ENCODE results near the gene ZNF66.
"Not testable (repeated sequence)": the region's sequence is repeated elsewhere in the genome, so short reads cannot be mapped to it uniquely, and the experiment has no call there.

ZNF66 gene

GRCh38 chr19:20787786-20788185 is 11.7 kb downstream of the ZNF66 start:
- H3K23ac ChIP-seq (ENCODE audit: low read depth, low read length, poor library complexity) = no peak overlapping the region
- H2BK15ac ChIP-seq (ENCODE audit: low read length) = no peak overlapping the region
- no peak overlapping the region for H2BK120ac ChIP-seq (ENCODE audit: low read depth, low read length)
- no peaks in the 10 kb centered on the region for H3K27me3 ChIP-seq (ENCODE audit: control insufficient read depth in 3 of 3, insufficient read depth in 3 of 3, low read depth in 1 of 3, low read length in 3 of 3)
- H3K14ac ChIP-seq (ENCODE audit: low read length) = no peak overlapping the region
- H3K9me3 ChIP-seq (replicated peaks in 1 of 2; ENCODE audit: control insufficient read depth in 2 of 2, insufficient read depth in 1 of 2, low read depth in 1 of 2, low read length in 2 of 2) = peaks cover 5 to 92% of the 10 kb centered on the region in 2 donors
- no peak overlapping the region for H2AK5ac ChIP-seq (ENCODE audit: low read depth, low read length)
- no peak overlapping the region for H3K9ac ChIP-seq (ENCODE audit: low read depth, low read length, poor library complexity)
- no peak overlapping the region for H2BK5ac ChIP-seq (ENCODE audit: low read length)
- H3K4me2 ChIP-seq (ENCODE audit: insufficient read depth, low read length, poor library complexity, severe bottlenecking) = no peak overlapping the region
- no peak overlapping the region for H2AFZ ChIP-seq (ENCODE audit: low read length)
- DNase-seq (ENCODE audit: low spot score) = no peak
- no peak overlapping the region for H4K8ac ChIP-seq (ENCODE audit: low read depth, low read length)
- no peak overlapping the region for H4K91ac ChIP-seq (ENCODE audit: low read depth, low read length, poor library complexity)
- H3K4me1 ChIP-seq (ENCODE audit: control insufficient read depth in 2 of 2, insufficient read depth in 1 of 2, low read depth in 1 of 2, low read length in 2 of 2) = no peaks in the 10 kb centered on the region
- H3K79me1 ChIP-seq (ENCODE audit: low read depth, low read length) = peaks cover 4% of the 10 kb centered on the region
- H3K27ac ChIP-seq (replicated peaks; ENCODE audit: low read length) = no peak overlapping the region
- H3K36me3 ChIP-seq (replicated peaks in 1 of 2; ENCODE audit: control insufficient read depth in 2 of 2, insufficient read depth in 2 of 2, low read length in 2 of 2) = peaks cover 11 to 79% of the 10 kb centered on the region in 2 donors
- H3K18ac ChIP-seq (ENCODE audit: low read length) = no peak overlapping the region
- H3K4ac ChIP-seq (ENCODE audit: low read length) = no peak overlapping the region
- no peak overlapping the region for H2BK12ac ChIP-seq (ENCODE audit: low read length)
- no peak overlapping the region for H3K4me3 ChIP-seq (ENCODE audit: low read length in 2 of 2)

DNA sequence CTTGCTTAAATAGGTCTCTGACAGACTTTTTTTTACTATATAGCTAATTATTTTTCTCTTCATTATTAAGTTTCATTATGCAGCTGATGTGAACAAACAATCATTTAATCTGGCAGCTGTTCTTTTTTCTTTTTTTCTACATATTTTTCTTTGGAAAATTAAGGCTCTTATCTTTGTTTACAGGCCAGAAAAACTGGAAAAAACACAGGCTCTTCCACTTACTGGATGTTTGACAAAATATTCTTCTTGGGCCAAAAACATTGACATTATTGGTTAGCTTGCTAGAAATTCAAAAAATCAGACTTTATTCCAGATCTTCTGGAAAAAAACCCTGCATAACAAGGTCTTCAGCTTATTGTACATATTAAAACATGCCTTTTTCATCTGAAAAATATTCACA is 15.7 kb downstream of the ZNF66 start:
- H4K91ac ChIP-seq (ENCODE audit: low read depth, low read length, poor library complexity) = no peak overlapping the region
- H3K9ac ChIP-seq (ENCODE audit: low read depth, low read length, poor library complexity) = no peak overlapping the region
- H2BK5ac ChIP-seq (ENCODE audit: low read length) = no peak overlapping the region
- H2BK12ac ChIP-seq (ENCODE audit: low read length) = no peak overlapping the region
- no peak overlapping the region for H3K27ac ChIP-seq (replicated peaks; ENCODE audit: low read length)
- no peak overlapping the region for H2AFZ ChIP-seq (ENCODE audit: low read length)
- H3K4ac ChIP-seq (ENCODE audit: low read length) = no peak overlapping the region
- no peak overlapping the region for H3K4me3 ChIP-seq (ENCODE audit: low read length in 2 of 2)
- H3K79me1 ChIP-seq (ENCODE audit: low read depth, low read length) = peaks cover 1% of the 10 kb centered on the region
- peaks cover 10 to 95% of the 10 kb centered on the region in 2 donors for H3K9me3 ChIP-seq (replicated peaks in 1 of 2; ENCODE audit: control insufficient read depth in 2 of 2, insufficient read depth in 1 of 2, low read depth in 1 of 2, low read length in 2 of 2)
- no peak overlapping the region for H2BK120ac ChIP-seq (ENCODE audit: low read depth, low read length)
- H3K23ac ChIP-seq (ENCODE audit: low read depth, low read length, poor library complexity) = no peak overlapping the region
- no peak overlapping the region for H3K18ac ChIP-seq (ENCODE audit: low read length)
- no peaks in the 10 kb centered on the region for H3K27me3 ChIP-seq (ENCODE audit: control insufficient read depth in 3 of 3, insufficient read depth in 3 of 3, low read depth in 1 of 3, low read length in 3 of 3)
- H2BK15ac ChIP-seq (ENCODE audit: low read length) = no peak overlapping the region
- no peak overlapping the region for H4K8ac ChIP-seq (ENCODE audit: low read depth, low read length)
- H3K14ac ChIP-seq (ENCODE audit: low read length) = no peak overlapping the region
- no peak overlapping the region for H3K4me2 ChIP-seq (ENCODE audit: insufficient read depth, low read length, poor library complexity, severe bottlenecking)
- no peaks in the 10 kb centered on the region for H3K4me1 ChIP-seq (ENCODE audit: control insufficient read depth in 2 of 2, insufficient read depth in 1 of 2, low read depth in 1 of 2, low read length in 2 of 2)
- DNase-seq (ENCODE audit: low spot score) = no peak
- H3K36me3 ChIP-seq (replicated peaks in 1 of 2; ENCODE audit: control insufficient read depth in 2 of 2, insufficient read depth in 2 of 2, low read length in 2 of 2) = peaks cover 19 to 84% of the 10 kb centered on the region in 2 donors
- H2AK5ac ChIP-seq (ENCODE audit: low read depth, low read length) = no peak overlapping the region

DNA sequence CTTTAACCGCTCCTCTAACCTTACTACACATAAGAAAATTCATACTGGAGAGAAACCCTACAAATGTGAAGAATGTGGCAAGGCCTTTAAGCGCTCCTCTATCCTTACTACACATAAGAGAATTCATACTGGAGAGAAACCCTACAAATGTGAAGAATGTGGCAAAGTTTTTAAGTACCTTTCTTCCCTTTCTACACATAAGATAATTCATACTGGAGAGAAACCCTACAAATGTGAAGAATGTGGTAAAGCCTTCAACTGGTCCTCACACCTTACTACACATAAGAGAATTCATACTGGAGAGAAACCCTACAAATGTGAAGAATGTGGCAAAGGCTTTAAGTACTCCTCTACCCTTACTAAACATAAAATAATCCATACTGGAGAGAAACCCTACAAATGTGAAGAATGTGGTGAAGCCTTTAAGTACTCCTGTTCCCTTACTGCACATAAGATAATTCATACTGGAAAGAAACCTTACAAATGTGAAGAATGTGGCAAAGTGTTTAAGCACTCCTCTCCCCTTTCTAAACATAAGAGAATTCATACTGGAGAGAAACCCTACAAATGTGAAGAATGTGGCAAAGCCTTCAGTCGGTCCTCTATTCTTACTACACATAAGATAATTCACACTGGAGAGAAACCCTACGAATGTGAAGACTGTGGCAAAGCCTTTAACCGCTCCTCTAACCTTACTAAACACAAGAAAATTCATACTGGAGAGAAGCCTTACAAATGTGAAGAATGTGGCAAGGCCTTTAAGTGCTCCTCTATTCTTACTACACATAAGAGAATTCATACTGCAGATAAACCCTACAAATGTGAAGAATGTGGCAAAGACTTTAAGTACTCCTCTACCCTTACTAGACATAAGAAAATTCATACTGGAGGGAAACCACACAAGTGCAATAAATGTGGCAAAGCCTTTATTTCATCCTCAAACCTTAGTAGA is 30.5 kb downstream of the ZNF66 start:
- not testable (repeated sequence) for H3K27ac ChIP-seq (replicated peaks; ENCODE audit: low read length); H3K79me1 ChIP-seq (ENCODE audit: low read depth, low read length); H3K4me2 ChIP-seq (ENCODE audit: insufficient read depth, low read length, poor library complexity, severe bottlenecking); H3K9ac ChIP-seq (ENCODE audit: low read depth, low read length, poor library complexity); H3K18ac ChIP-seq (ENCODE audit: low read length); H3K14ac ChIP-seq (ENCODE audit: low read length); H2BK12ac ChIP-seq (ENCODE audit: low read length); H3K23ac ChIP-seq (ENCODE audit: low read depth, low read length, poor library complexity); H2BK120ac ChIP-seq (ENCODE audit: low read depth, low read length); H2BK5ac ChIP-seq (ENCODE audit: low read length); H3K27me3 ChIP-seq (ENCODE audit: control insufficient read depth in 3 of 3, insufficient read depth in 3 of 3, low read depth in 1 of 3, low read length in 3 of 3); H3K4ac ChIP-seq (ENCODE audit: low read length); H2AK5ac ChIP-seq (ENCODE audit: low read depth, low read length); DNase-seq (ENCODE audit: low spot score); H4K91ac ChIP-seq (ENCODE audit: low read depth, low read length, poor library complexity); H2AFZ ChIP-seq (ENCODE audit: low read length); H3K4me1 ChIP-seq (ENCODE audit: control insufficient read depth in 2 of 2, insufficient read depth in 1 of 2, low read depth in 1 of 2, low read length in 2 of 2); H4K8ac ChIP-seq (ENCODE audit: low read depth, low read length); H3K4me3 ChIP-seq (ENCODE audit: low read length in 2 of 2); H2BK15ac ChIP-seq (ENCODE audit: low read length)
- H3K36me3 ChIP-seq (replicated peaks in 1 of 2; ENCODE audit: control insufficient read depth in 2 of 2, insufficient read depth in 2 of 2, low read length in 2 of 2) = peaks cover 4 to 45% of the 10 kb centered on the region in 2 donors
- peaks cover 13 to 65% of the 10 kb centered on the region in 2 donors for H3K9me3 ChIP-seq (replicated peaks in 1 of 2; ENCODE audit: control insufficient read depth in 2 of 2, insufficient read depth in 1 of 2, low read depth in 1 of 2, low read length in 2 of 2)
- WGBS, 2 donors (ENCODE audit: extremely low coverage in 2 of 2, insufficient read length in 2 of 2, insufficient replicate concordance in 1 of 2) = no CpG with 5 or more reads among the region's 5 CpGs

DNA sequence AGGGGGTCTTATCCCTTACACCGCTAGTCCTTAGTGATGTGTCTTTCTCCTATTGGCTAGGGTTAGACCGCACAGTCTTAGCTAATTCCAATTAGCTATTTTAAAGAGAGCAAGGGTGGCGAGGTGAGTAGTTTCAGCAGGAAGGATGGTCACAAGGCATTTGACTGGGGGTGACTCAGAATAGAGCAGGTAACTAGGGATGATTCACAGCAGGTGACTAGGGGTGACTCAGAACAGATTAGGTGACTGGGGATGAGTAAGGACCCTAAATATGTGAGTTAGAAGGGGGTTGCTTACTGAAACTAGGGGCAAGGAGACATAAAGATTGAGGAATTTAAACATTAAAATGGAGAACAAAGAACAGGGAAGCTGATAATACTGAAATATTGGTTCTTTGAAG is 64.3 kb downstream of the ZNF66 start:
- Histone ChIP-seq H4K8ac (ENCODE audit: low read depth, low read length) (no peak overlapping the region), H2BK5ac (ENCODE audit: low read length) (no peak overlapping the region), H2AFZ (ENCODE audit: low read length) (no peak overlapping the region), H3K18ac (ENCODE audit: low read length) (no peak overlapping the region), H3K79me1 (ENCODE audit: low read depth, low read length) (no peaks in the 10 kb centered on the region), H3K9me3 (replicated peaks in 1 of 2; ENCODE audit: control insufficient read depth in 2 of 2, insufficient read depth in 1 of 2, low read depth in 1 of 2, low read length in 2 of 2) (peaks cover 9 to 62% of the 10 kb centered on the region in 2 donors), H2BK15ac (ENCODE audit: low read length) (no peak overlapping the region), H3K4me3 (ENCODE audit: low read length in 2 of 2) (no peak overlapping the region), H4K91ac (ENCODE audit: low read depth, low read length, poor library complexity) (no peak overlapping the region), H3K4ac (ENCODE audit: low read length) (no peak overlapping the region), H3K36me3 (replicated peaks in 1 of 2; ENCODE audit: control insufficient read depth in 2 of 2, insufficient read depth in 2 of 2, low read length in 2 of 2) (peaks cover 0 to 27% of the 10 kb centered on the region in 2 donors), H3K14ac (ENCODE audit: low read length) (no peak overlapping the region), H3K4me2 (ENCODE audit: insufficient read depth, low read length, poor library complexity, severe bottlenecking) (no peak overlapping the region), H2AK5ac (ENCODE audit: low read depth, low read length) (no peak overlapping the region), H3K27ac (replicated peaks; ENCODE audit: low read length) (no peak overlapping the region), H3K9ac (ENCODE audit: low read depth, low read length, poor library complexity) (no peak overlapping the region), H3K23ac (ENCODE audit: low read depth, low read length, poor library complexity) (no peak overlapping the region), H2BK12ac (ENCODE audit: low read length) (no peak overlapping the region), H3K4me1 (ENCODE audit: control insufficient read depth in 2 of 2, insufficient read depth in 1 of 2, low read depth in 1 of 2, low read length in 2 of 2) (no peaks in the 10 kb centered on the region), H3K27me3 (ENCODE audit: control insufficient read depth in 3 of 3, insufficient read depth in 3 of 3, low read depth in 1 of 3, low read length in 3 of 3) (no peaks in the 10 kb centered on the region), H2BK120ac (ENCODE audit: low read depth, low read length) (no peak overlapping the region)
- DNase-seq (ENCODE audit: low spot score) = no peak
- WGBS, 2 donors (ENCODE audit: extremely low coverage in 2 of 2, insufficient read length in 2 of 2, insufficient replicate concordance in 1 of 2) = no CpG with 5 or more reads among the region's 3 CpGs
